A549 (cell line): ENCODE results near the gene ARHGEF4.
A peak's percentile ranks its signal among the peaks of the same experiment; 100 is the strongest.

Experiments
- CEBPB ChIP-seq, 2 experiments: fragments of >200 bp in 1 of 2; sonication (Bioruptor Twin) in 1 of 2; formaldehyde crosslinking in 1 of 2; IDR thresholded peaks; 2 replicates each; pipeline ENCODE4 v1.6.1; 2012 to 2016
- EHF ChIP-seq: fragments of 250-450 bp; sonication (Bioruptor Pico); IDR thresholded peaks from 2 replicates; pipeline ENCODE4 v1.5.0; 2020; ENCODE audit warnings: mild to moderate bottlenecking
- KDM1A ChIP-seq: fragments of 200-600 bp; sonication (generic); IDR thresholded peaks from 2 replicates; pipeline ENCODE4 v1.6.1; 2016; ENCODE audit warnings: low read depth, mild to moderate bottlenecking
- POLR2AphosphoS2 ChIP-seq: conservative IDR thresholded peaks from 2 replicates; pipeline ENCODE4 v1.6.1; 2012; ENCODE audit warnings: low read length, improper control_type of control experiment, inconsistent platforms
- SREBF2 ChIP-seq: fragments of 450-650 bp; IDR thresholded peaks from 2 replicates; pipeline ENCODE4 v1.6.1; 2014; ENCODE audit warnings: mild to moderate bottlenecking, moderate library complexity
- TP53 ChIP-seq: fragments of 250-450 bp; sonication (Bioruptor Pico); IDR thresholded peaks from 2 replicates; pipeline ENCODE4 v1.5.0; 2021; ENCODE audit warnings: mild to moderate bottlenecking, moderate library complexity
- TF ChIP-seq, protein P1 (sequence below): fragments of >200 bp; sonication (Bioruptor Twin); formaldehyde crosslinking; IDR thresholded peaks from 3 replicates; pipeline ENCODE4 v1.5.1; 2016

DNA sequence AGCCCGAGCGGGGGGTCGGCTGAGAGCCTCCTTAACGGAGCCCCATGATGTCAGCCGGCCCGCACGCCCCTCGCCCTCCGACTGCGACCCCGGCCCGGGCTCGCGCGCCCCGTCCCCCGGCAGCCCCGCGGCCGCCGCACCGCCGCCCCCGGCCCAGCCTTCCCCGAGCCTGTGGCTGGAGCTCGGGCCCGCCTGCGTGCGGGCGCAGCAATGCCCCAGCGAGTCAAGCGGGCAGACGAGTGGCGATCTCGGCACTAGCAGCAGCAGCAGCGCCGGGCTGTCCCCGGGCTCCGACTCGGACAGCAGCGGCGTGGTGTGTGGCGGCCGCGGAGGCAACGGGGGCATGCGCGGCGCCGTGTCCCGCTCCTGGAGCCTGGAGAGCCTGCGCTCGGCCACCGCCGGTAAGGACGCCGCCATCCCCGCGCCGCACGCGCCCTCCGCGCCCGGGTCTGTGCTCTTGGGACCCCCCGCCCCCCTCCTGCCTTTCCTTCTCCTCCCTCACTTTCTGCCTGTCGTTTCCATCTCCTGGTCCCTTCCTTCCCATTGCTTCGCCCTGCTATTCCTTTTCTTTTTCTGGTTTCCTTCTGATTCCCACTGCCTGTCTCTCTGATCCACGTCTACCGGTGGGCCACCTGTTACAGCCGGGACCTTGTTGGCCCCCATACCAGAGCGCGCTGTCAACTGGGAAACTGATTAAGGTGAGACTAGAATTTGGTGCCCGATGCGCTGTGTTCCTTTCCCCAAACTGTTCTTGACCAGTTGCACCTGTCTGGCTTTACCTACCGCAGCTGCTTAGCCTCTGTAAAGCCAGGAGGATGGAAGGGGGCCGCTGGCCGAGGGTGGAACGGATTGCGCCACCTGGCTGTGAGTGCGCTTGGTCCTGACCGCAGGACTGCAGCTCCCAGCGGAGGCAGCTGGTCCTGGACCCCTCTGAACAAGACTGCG is 127.4 kb downstream of the ARHGEF4 start:
- TF ChIP-seq, protein P1, sequence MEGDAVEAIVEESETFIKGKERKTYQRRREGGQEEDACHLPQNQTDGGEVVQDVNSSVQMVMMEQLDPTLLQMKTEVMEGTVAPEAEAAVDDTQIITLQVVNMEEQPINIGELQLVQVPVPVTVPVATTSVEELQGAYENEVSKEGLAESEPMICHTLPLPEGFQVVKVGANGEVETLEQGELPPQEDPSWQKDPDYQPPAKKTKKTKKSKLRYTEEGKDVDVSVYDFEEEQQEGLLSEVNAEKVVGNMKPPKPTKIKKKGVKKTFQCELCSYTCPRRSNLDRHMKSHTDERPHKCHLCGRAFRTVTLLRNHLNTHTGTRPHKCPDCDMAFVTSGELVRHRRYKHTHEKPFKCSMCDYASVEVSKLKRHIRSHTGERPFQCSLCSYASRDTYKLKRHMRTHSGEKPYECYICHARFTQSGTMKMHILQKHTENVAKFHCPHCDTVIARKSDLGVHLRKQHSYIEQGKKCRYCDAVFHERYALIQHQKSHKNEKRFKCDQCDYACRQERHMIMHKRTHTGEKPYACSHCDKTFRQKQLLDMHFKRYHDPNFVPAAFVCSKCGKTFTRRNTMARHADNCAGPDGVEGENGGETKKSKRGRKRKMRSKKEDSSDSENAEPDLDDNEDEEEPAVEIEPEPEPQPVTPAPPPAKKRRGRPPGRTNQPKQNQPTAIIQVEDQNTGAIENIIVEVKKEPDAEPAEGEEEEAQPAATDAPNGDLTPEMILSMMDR: peak; percentile 56
- TF ChIP-seq TP53 (CRISPR knock-in tag): no peak
- no peak for TF ChIP-seq EHF (CRISPR knock-in tag)
- no peak for TF ChIP-seq POLR2AphosphoS2
- no peak for TF ChIP-seq KDM1A
- no peak for TF ChIP-seq SREBF2
- TF ChIP-seq CEBPB (IDR thresholded peaks at IDR 0.05): peak in 1 of 2 experiments; percentile 40; a peak in 2 of 4 replicates
